Kidney (tissue), 14 donors: ENCODE data around the gene SPTSSA. TPM values are rescaled to one million over a fixed set of nuclear protein-coding genes. Genes with fewer than 3 reads are reported as not detected.

Experiments used
- DNase-seq, 5 donors: peaks; one replicate each; pipeline ENCODE4 v3.0.0-alpha.2; 2013 to 2020
- FAIRE-seq: peaks from 2 replicates; lab custom pipeline; 2012; peaks lifted over from hg19 to GRCh38; lab: Jason Lieb, UNC
- H3K27ac ChIP-seq, 2 donors: one replicate each; pipeline ENCODE4 v1.7.0; 2013; ENCODE audit warnings: low read depth in 2 of 2, low read length in 2 of 2, inconsistent platforms in 1 of 2
- H3K27me3 ChIP-seq: one replicate; pipeline ENCODE4 v1.7.1; 2013; ENCODE audit warnings: low read length, inconsistent platforms; ENCODE audit not compliant: control insufficient read depth, insufficient read depth
- H3K36me3 ChIP-seq, 3 donors: one replicate each; pipeline versions ENCODE4 v1.7.0 to v1.7.1; 2013; ENCODE audit warnings: low read length in 3 of 3, control low read depth in 1 of 3, inconsistent platforms in 1 of 3; ENCODE audit not compliant: insufficient read depth in 3 of 3, control insufficient read depth in 2 of 3
- H3K4me1 ChIP-seq, 3 donors: one replicate each; pipeline versions ENCODE4 v1.7.0 to v1.7.1; 2013; ENCODE audit warnings: low read length in 3 of 3, inconsistent platforms in 1 of 3, low read depth in 1 of 3; ENCODE audit not compliant: control insufficient read depth in 2 of 3, insufficient read depth in 2 of 3
- H3K4me3 ChIP-seq, 3 donors: one replicate each; pipeline versions ENCODE4 v1.7.0 to v1.8.1; 2013; ENCODE audit warnings: low read length in 3 of 3, control low read depth in 1 of 3, inconsistent platforms in 1 of 3
- H3K9ac ChIP-seq, 3 donors: one replicate each; pipeline versions ENCODE4 v1.7.0 to v1.7.1; 2013; ENCODE audit warnings: low read length in 3 of 3, control low read depth in 1 of 3, inconsistent platforms in 1 of 3
- H3K9me3 ChIP-seq, 3 donors: one replicate each; pipeline versions ENCODE4 v1.7.0 to v1.7.1; 2013; ENCODE audit warnings: low read length in 3 of 3, control low read depth in 1 of 3, inconsistent platforms in 1 of 3; ENCODE audit not compliant: control insufficient read depth in 2 of 3, insufficient read depth in 1 of 3
- CTCF ChIP-seq: IDR thresholded peaks from 3 replicates; pipeline ENCODE4 v1.5.1; 2012; ENCODE audit warnings: mild to moderate bottlenecking, moderate library complexity, borderline replicate concordance; ENCODE audit not compliant: insufficient read depth; ENCODE audit errors: extremely low read depth
- intact Hi-C: fragments of 100-400 bp; cut with DNase I; formaldehyde crosslinking; loops from one replicate; pipeline ENCODE4 v1.11.1; 2022
- polyA plus RNA-seq: library from polyadenylated mRNA; stranded (reverse); fragments of 350-450 nt; fragmentation: Illumina TruSeq; extraction: RNeasy Lipid Tissue Mini Kit (QIAGEN cat#74804); gene quantifications from one replicate; pipeline ENCODE4 v1.2.3, GENCODE V29; 2014; ENCODE audit warnings: low read depth, low replicate concordance; ENCODE audit not compliant: insufficient read depth
- total RNA-seq: library from RNA; stranded (reverse); fragmentation: NEBNext Ultra II Directional; extraction: Animal tissue kit (Norgen Biotek cat#: 25700); gene quantifications from one replicate; pipeline ENCODE4 v1.2.1, GENCODE V29; 2021
- donor health status: control.
- donor health status: control.
- donor health status: control.
- donor health status: control.
- donor health status: control.
- donor health status: DM: yes; HTN: yes; CAD: no.
- donor health status: Normal renal cell carcinoma (clear cell type).

Gene SPTSSA
- total and polyA plus RNA-seq, 2 donors from 2014 or later: 17.4 to 19.2 TPM

- Histone ChIP-seq H3K27me3 (no peaks in the 10 kb centered on the region), H3K36me3 (no peaks in the 10 kb centered on the region), H3K4me3 (no peak overlapping the region), H3K9me3 (no peaks in the 10 kb centered on the region), H3K4me1 (no peaks in the 10 kb centered on the region), H3K27ac (no peak overlapping the region), H3K9ac (no peak overlapping the region)
- FAIRE-seq: no peak
- no peak for DNase-seq
- intact Hi-C loops: no loop called here
- TF ChIP-seq CTCF: no peak
Measured at GRCh38 chr14:34488528-34488927, 26.5 kb upstream of the SPTSSA start.

GRCh38 chr14:34484726-34485125 lies 22.7 kb upstream of the SPTSSA start:
- Histone ChIP-seq H3K9me3 (no peaks in the 10 kb centered on the region), H3K27me3 (no peaks in the 10 kb centered on the region), H3K4me3 (no peak overlapping the region), H3K4me1 (no peaks in the 10 kb centered on the region), H3K9ac (no peak overlapping the region), H3K36me3 (no peaks in the 10 kb centered on the region), H3K27ac (no peak overlapping the region)
- FAIRE-seq (no peak), DNase-seq (no peak)
- intact Hi-C loops: no loop called here
- TF ChIP-seq CTCF: no peak

GRCh38 chr14:34482463-34482862 lies 20.4 kb upstream of the SPTSSA start:
- Histone ChIP-seq H3K4me3 (no peak overlapping the region), H3K4me1 (no peaks in the 10 kb centered on the region), H3K9ac (no peak overlapping the region), H3K27me3 (no peaks in the 10 kb centered on the region), H3K27ac (no peak overlapping the region), H3K36me3 (no peaks in the 10 kb centered on the region), H3K9me3 (no peaks in the 10 kb centered on the region)
- intact Hi-C loops: no loop called here
- TF ChIP-seq CTCF: no peak
- no peak for DNase-seq
- no peak for FAIRE-seq

GRCh38 chr14:34479694-34480093 lies 17.7 kb upstream of the SPTSSA start:
- H3K4me1 ChIP-seq: no peaks in the 10 kb centered on the region
- no peak overlapping the region for H3K27ac ChIP-seq
- TF ChIP-seq CTCF: no peak
- H3K9me3 ChIP-seq: no peaks in the 10 kb centered on the region
- DNase-seq: no peak
- intact Hi-C loops: no loop called here
- H3K36me3 ChIP-seq: no peaks in the 10 kb centered on the region
- no peak for FAIRE-seq
- no peak overlapping the region for H3K9ac ChIP-seq
- H3K4me3 ChIP-seq: no peak overlapping the region
- H3K27me3 ChIP-seq: no peaks in the 10 kb centered on the region
